H1 (cell line): ENCODE measurements around the gene GHRHR. TPM values are rescaled to one million over a fixed set of nuclear protein-coding genes. Genes with fewer than 3 reads are reported as not detected.

Experiments used
- polyA plus RNA-seq, 7 experiments: library from polyadenylated mRNA; depleted of rRNA in 3 of 7; stranded (reverse) in 5 of 7; unstranded in 2 of 7; fragments of >200 nt in 5 of 7; fragments of 200-250 nt in 2 of 7; gene quantifications; 1 replicate in 5 of 7; 2 replicates in 1 of 7; 4 replicates in 1 of 7; pipeline versions ENCODE4 v1.2.1 to v1.2.3, GENCODE V29; 2011 to 2013; ENCODE audit warnings: missing spikeins in 2 of 7, mixed read lengths in 2 of 7
- total RNA-seq: library from RNA; stranded (reverse); fragmentation: NEBNext Ultra II Directional; extraction: Animal tissue kit (Norgen Biotek cat#: 25700); gene quantifications from 2 replicates; pipeline ENCODE4 v1.2.1, GENCODE V29; 2021

GHRHR gene
- total and polyA plus RNA-seq, 2 of the 8 experiments (the other 6 are each of a cell fraction or from before 2014, with no cell fraction given): 0.60 to 6.5 TPM

Other genes starting within 250 kb of the GHRHR start
- gene INMT, start 211.8 kb upstream of the GHRHR start, total RNA-seq: 0.60 and 0.84 TPM in 2 replicates
- 0.94 and 1.2 TPM in 2 replicates for gene INMT, start 211.8 kb upstream of the GHRHR start, polyA plus RNA-seq (2011; rRNA removed)
- 3.6 and 3.8 TPM in 2 replicates for gene MINDY4, start 192.5 kb upstream of the GHRHR start, total RNA-seq
- 1.3 and 1.6 TPM in 2 replicates for gene MINDY4, start 192.5 kb upstream of the GHRHR start, polyA plus RNA-seq (2011; rRNA removed)
- 0.17 and 0.19 TPM in 2 replicates for gene AQP1, start 52.1 kb upstream of the GHRHR start, total RNA-seq
- gene AQP1, start 52.1 kb upstream of the GHRHR start, polyA plus RNA-seq (2011; rRNA removed): 0.18 and 0.19 TPM in 2 replicates
- 13.7 and 14.6 TPM in 2 replicates for gene ADCYAP1R1, start 88.4 kb downstream of the GHRHR start, total RNA-seq
- gene ADCYAP1R1, start 88.4 kb downstream of the GHRHR start, polyA plus RNA-seq (2011; rRNA removed): 14.4 and 16.4 TPM in 2 replicates